ENCODE data around the gene GAS5. TPM values are rescaled to one million over a fixed set of nuclear protein-coding genes. Genes with fewer than 3 reads are reported as not detected.

GAS5 gene
- total RNA-seq (2014; rRNA removed) (99.2 and 112 TPM in 2 replicates), Bru-seq, nascent RNA (percentile 99 among the genes with signal in this experiment), BruChase-seq, experiment 1, labeled RNA remaining after a 6-hour chase (percentile 97 among the genes with signal in this experiment), BruChase-seq, experiment 2, labeled RNA remaining after a 2-hour chase (percentile 98 among the genes with signal in this experiment)
- long read RNA-seq, transcript GAS5-221 (12 exons, 632 nt) = major isoform, 91 of 202 reads
- long read RNA-seq, partial matches to known transcripts = 11 of 202 reads
- long read RNA-seq, other reads (novel, unspliced or antisense) = 87 of 202 reads

- H3K36me3 ChIP-seq (ENCODE audit: low read depth, low read length) = peaks cover 48% of the 10 kb centered on the region
- no TSS peak for BruUV-seq (replicated peaks)
- peaks cover 19% of the 10 kb centered on the region for H3K4me1 ChIP-seq (ENCODE audit: insufficient read depth, low read length)
- TF ChIP-seq EZH2phosphoT487 (IDR thresholded peaks at IDR 0.05; ENCODE audit: borderline replicate concordance, low read length) (no peak), CTCF (conservative IDR thresholded peaks at IDR 0.05; ENCODE audit: low read depth, low read length) (no peak), EZH2 (IDR thresholded peaks at IDR 0.05; ENCODE audit: low read length, unreplicated experiment) (no peak)
- H3K9me3 ChIP-seq (ENCODE audit: low read length) = no peaks in the 10 kb centered on the region
- H3K27ac ChIP-seq (ENCODE audit: low read length) = peak within 1 kb of the TSS; percentile 85
- H3K4me2 ChIP-seq (ENCODE audit: low read length) = peak within 1 kb of the TSS; percentile 99
- peak within 1 kb of the TSS; percentile 100 for H3K4me3 ChIP-seq (ENCODE audit: low read length)
- peaks cover 43% of the 10 kb centered on the region for H4K20me1 ChIP-seq (ENCODE audit: low read length)
- peaks cover 35% of the 10 kb centered on the region for H3F3A ChIP-seq (ENCODE audit: low read length, unreplicated experiment)
- no peaks in the 10 kb centered on the region for H3K9me2 ChIP-seq (replicated peaks; ENCODE audit: low read length)
- CTCF ChIA-PET = no interaction called here
- peak within 1 kb of the TSS; percentile 84 for H2AFZ ChIP-seq (ENCODE audit: low read length)
- intact Hi-C loops (cut with micrococcal nuclease) = loop anchor here (1.0 kb wide), 1 partner anchor 44 kb away; the partner anchor contains the start of genes CENPL and DARS2
- peak; percentile 97 for DNase-seq
- POLR2A ChIA-PET (ENCODE audit: unreplicated experiment) = interaction anchor here (0.5 to 1.0 kb wide), 8 partner anchors 24 to 820 kb away, joined by 3 to 24 read pairs (median 5); no protein-coding TSS in a partner anchor
- ATAC-seq = peak; percentile 85
- no peaks in the 10 kb centered on the region for H3K27me3 ChIP-seq (ENCODE audit: low read length)
- peaks cover 29% of the 10 kb centered on the region for H3K79me2 ChIP-seq (ENCODE audit: low read length)
- peak within 1 kb of the TSS; percentile 99 for H3K9ac ChIP-seq (ENCODE audit: low read length)
These were observed at the start of gene GAS5 for GRCh38 chr1:173867753-173868265. Gene GAS5 (minus strand): TSS chr1:173867989.

GRCh38 chr1:173917149-173917548 lies 49.4 kb upstream of the GAS5 start, which contains the start of gene SERPINC1:
Gene SERPINC1 (minus strand): TSS chr1:173917327. CDS start chr1:173917259, 68 bp downstream.
- BruUV-seq (replicated peaks) = no TSS peak
- Histone ChIP-seq H2AFZ (ENCODE audit: low read length) (no peak within 1 kb of the TSS), H4K20me1 (ENCODE audit: low read length) (no peaks in the 10 kb centered on the region), H3K27ac (ENCODE audit: low read length) (no peak within 1 kb of the TSS), H3K27me3 (ENCODE audit: low read length) (no peaks in the 10 kb centered on the region), H3K9me2 (replicated peaks; ENCODE audit: low read length) (no peaks in the 10 kb centered on the region), H3K4me2 (ENCODE audit: low read length) (no peak within 1 kb of the TSS), H3K4me1 (ENCODE audit: insufficient read depth, low read length) (no peaks in the 10 kb centered on the region), H3K79me2 (ENCODE audit: low read length) (no peaks in the 10 kb centered on the region), H3K36me3 (ENCODE audit: low read depth, low read length) (no peaks in the 10 kb centered on the region), H3F3A (ENCODE audit: low read length, unreplicated experiment) (no peaks in the 10 kb centered on the region), H3K9me3 (ENCODE audit: low read length) (no peaks in the 10 kb centered on the region), H3K4me3 (ENCODE audit: low read length) (no peak within 1 kb of the TSS), H3K9ac (ENCODE audit: low read length) (no peak within 1 kb of the TSS)
- DNase-seq (no peak), ATAC-seq (no peak)
- intact Hi-C loops (cut with micrococcal nuclease) = no loop called here
- TF ChIP-seq EZH2 (IDR thresholded peaks at IDR 0.05; ENCODE audit: low read length, unreplicated experiment) = no peak
- no peak for TF ChIP-seq EZH2phosphoT487 (IDR thresholded peaks at IDR 0.05; ENCODE audit: borderline replicate concordance, low read length)
- no peak for TF ChIP-seq CTCF (conservative IDR thresholded peaks at IDR 0.05; ENCODE audit: low read depth, low read length)
- ChIA-PET CTCF (no interaction called here), POLR2A (ENCODE audit: unreplicated experiment) (no interaction called here)

GRCh38 chr1:173916667-173917066 lies 48.9 kb upstream of the GAS5 start:
- DNase-seq (no peak), ATAC-seq (no peak)
- H4K20me1 ChIP-seq (ENCODE audit: low read length) = no peaks in the 10 kb centered on the region
- H3K4me3 ChIP-seq (ENCODE audit: low read length) = no peak overlapping the region
- H3K27me3 ChIP-seq (ENCODE audit: low read length) = no peaks in the 10 kb centered on the region
- no peak overlapping the region for H3K9ac ChIP-seq (ENCODE audit: low read length)
- no peaks in the 10 kb centered on the region for H3F3A ChIP-seq (ENCODE audit: low read length, unreplicated experiment)
- H3K79me2 ChIP-seq (ENCODE audit: low read length) = no peaks in the 10 kb centered on the region
- no peaks in the 10 kb centered on the region for H3K4me1 ChIP-seq (ENCODE audit: insufficient read depth, low read length)
- H3K4me2 ChIP-seq (ENCODE audit: low read length) = no peak overlapping the region
- POLR2A ChIA-PET (ENCODE audit: unreplicated experiment) = no interaction called here
- no peaks in the 10 kb centered on the region for H3K9me2 ChIP-seq (replicated peaks; ENCODE audit: low read length)
- H2AFZ ChIP-seq (ENCODE audit: low read length) = no peak overlapping the region
- H3K27ac ChIP-seq (ENCODE audit: low read length) = no peak overlapping the region
- no TSS peak for BruUV-seq (replicated peaks)
- TF ChIP-seq EZH2phosphoT487 (IDR thresholded peaks at IDR 0.05; ENCODE audit: borderline replicate concordance, low read length) = no peak
- no peak for TF ChIP-seq EZH2 (IDR thresholded peaks at IDR 0.05; ENCODE audit: low read length, unreplicated experiment)
- no peak for TF ChIP-seq CTCF (conservative IDR thresholded peaks at IDR 0.05; ENCODE audit: low read depth, low read length)
- intact Hi-C loops (cut with micrococcal nuclease) = no loop called here
- no peaks in the 10 kb centered on the region for H3K36me3 ChIP-seq (ENCODE audit: low read depth, low read length)
- H3K9me3 ChIP-seq (ENCODE audit: low read length) = no peaks in the 10 kb centered on the region
- CTCF ChIA-PET = no interaction called here

Data from PC-3 (cell line).